Peyer's patch (tissue), 4 donors: Measurements from ENCODE around the gene NANOS3. TPM values are rescaled to one million over a fixed set of nuclear protein-coding genes. Genes with fewer than 3 reads are reported as not detected.

Source experiments
- DNase-seq, 3 donors: peaks; one replicate each; pipeline ENCODE4 v3.0.0-alpha.2; 2017 to 2019
- H3K27ac ChIP-seq, 4 donors: fragments of 200-600 bp; sonication (generic); one replicate each; pipeline ENCODE4 v1.5.1; 2016 to 2019
- H3K27me3 ChIP-seq, 2 donors: fragments of 200-600 bp; sonication (generic); one replicate each; pipeline ENCODE4 v1.5.1; 2019
- H3K36me3 ChIP-seq, 3 donors: fragments of 200-600 bp; sonication (generic); one replicate each; pipeline ENCODE4 v1.5.1; 2016 to 2019
- H3K4me1 ChIP-seq, 4 donors: fragments of 200-600 bp; sonication (generic); one replicate each; pipeline ENCODE4 v1.5.1; 2016 to 2019
- H3K4me3 ChIP-seq, 4 donors: fragments of 200-600 bp; sonication (generic); 1 replicate in 3 of 4; 2 replicates in 1 of 4; pipeline ENCODE4 v1.5.1; 2016 to 2019; ENCODE audit warnings: mild to moderate bottlenecking in 1 of 4
- H3K9me3 ChIP-seq, 4 donors: fragments of 200-600 bp; sonication (generic); one replicate each; pipeline ENCODE4 v1.5.1; 2016 to 2019; ENCODE audit warnings: mild to moderate bottlenecking in 1 of 4
- CTCF ChIP-seq, 6 experiments: fragments of 450-650 bp in 4 of 6; fragments of 200-600 bp in 2 of 6; sonication (generic) in 1 of 6; IDR thresholded peaks; one replicate each; pipeline ENCODE4 v1.5.1; 2017 to 2019; ENCODE audit warnings: antibody characterized with exemption in 6 of 6, mild to moderate bottlenecking in 3 of 6, moderate library complexity in 1 of 6
- POLR2A ChIP-seq, 2 donors: fragments of 450-650 bp; IDR thresholded peaks; one replicate each; pipeline ENCODE4 v1.5.1; 2017; ENCODE audit warnings: antibody characterized with exemption in 2 of 2, mild to moderate bottlenecking in 2 of 2, moderate library complexity in 2 of 2
- total RNA-seq, 4 donors: library from RNA; depleted of rRNA; stranded (reverse); fragments of >200 nt; gene quantifications; one replicate each; pipeline ENCODE4 v1.1.0, GENCODE V29; 2016

NANOS3 gene
- total RNA-seq, 4 donors from 2014 or later: not detected

- H3K27me3 ChIP-seq: no peaks in the 10 kb centered on the region
- H3K9me3 ChIP-seq: no peaks in the 10 kb centered on the region
- peak overlapping the region; percentile 97 to 99 (median 98) for H3K27ac ChIP-seq
- DNase-seq: peak; percentile 82 to 93 (median 88)
- peak in 2 of 6 experiments; percentile 6 to 18 for TF ChIP-seq CTCF (IDR thresholded peaks at IDR 0.05)
- TF ChIP-seq POLR2A (IDR thresholded peaks at IDR 0.05): peak; percentile 61 to 93
- H3K36me3 ChIP-seq: no peaks in the 10 kb centered on the region
- peaks cover 7 to 68% (median 37%) of the 10 kb centered on the region in 4 donors for H3K4me1 ChIP-seq
- peak overlapping the region; percentile 91 to 98 (median 92) for H3K4me3 ChIP-seq
Measured at GRCh38 chr19:13842291-13843103, 34.4 kb upstream of the NANOS3 start.

- TF ChIP-seq CTCF (IDR thresholded peaks at IDR 0.05): no peak
- TF ChIP-seq POLR2A (IDR thresholded peaks at IDR 0.05): no peak
- Histone ChIP-seq H3K4me3 (peak overlapping the region; percentile 91 to 98 (median 92)), H3K4me1 (peaks cover 7 to 66% (median 39%) of the 10 kb centered on the region in 4 donors), H3K27me3 (no peaks in the 10 kb centered on the region), H3K27ac (peak overlapping the region; percentile 97 to 99 (median 98)), H3K9me3 (no peaks in the 10 kb centered on the region), H3K36me3 (no peaks in the 10 kb centered on the region)
- DNase-seq: peak in 2 of 3 donors; percentile 70 to 71
Measured at GRCh38 chr19:13843104-13843921, 33.6 kb upstream of the NANOS3 start.

- H3K27me3 ChIP-seq: no peaks in the 10 kb centered on the region
- no peaks in the 10 kb centered on the region for H3K36me3 ChIP-seq
- DNase-seq: no peak
- no peaks in the 10 kb centered on the region for H3K9me3 ChIP-seq
- peaks cover 7 to 65% (median 37%) of the 10 kb centered on the region in 4 donors for H3K4me1 ChIP-seq
- peak overlapping the region; percentile 97 to 99 (median 98) for H3K27ac ChIP-seq
- TF ChIP-seq CTCF (IDR thresholded peaks at IDR 0.05): no peak
- TF ChIP-seq POLR2A (IDR thresholded peaks at IDR 0.05): no peak
- no peak overlapping the region for H3K4me3 ChIP-seq
Measured at GRCh38 chr19:13844130-13844631, 32.8 kb upstream of the NANOS3 start.

GRCh38 chr19:13846557-13847406, 30.2 kb upstream of the NANOS3 start:
- Histone ChIP-seq H3K36me3 (no peaks in the 10 kb centered on the region), H3K27me3 (no peaks in the 10 kb centered on the region), H3K4me1 (peaks cover 7 to 63% (median 35%) of the 10 kb centered on the region in 4 donors), H3K27ac (peak overlapping the region; percentile 91 to 99 (median 97)), H3K4me3 (peak overlapping the region; percentile 41 to 60 (median 56)), H3K9me3 (no peaks in the 10 kb centered on the region)
- peak in 1 of 2 donors; percentile 29 for TF ChIP-seq POLR2A (IDR thresholded peaks at IDR 0.05)
- no peak for TF ChIP-seq CTCF (IDR thresholded peaks at IDR 0.05)
- DNase-seq: peak; percentile 91 to 96 (median 94)
